Loucy (cell line): ENCODE data around the gene PPP4C.

Source experiments
- CTCF ChIP-seq: fragments of 200-600 bp; sonication (generic); conservative IDR thresholded peaks from 2 replicates; pipeline ENCODE4 v1.5.1; 2014; ENCODE audit warnings: mild to moderate bottlenecking, antibody characterized with exemption, low read length
- EZH2phosphoT487 ChIP-seq: fragments of 200-600 bp; IDR thresholded peaks from 2 replicates; pipeline ENCODE4 v1.6.1; 2018; ENCODE audit warnings: antibody characterized with exemption, mild to moderate bottlenecking, moderate library complexity, borderline replicate concordance

DNA sequence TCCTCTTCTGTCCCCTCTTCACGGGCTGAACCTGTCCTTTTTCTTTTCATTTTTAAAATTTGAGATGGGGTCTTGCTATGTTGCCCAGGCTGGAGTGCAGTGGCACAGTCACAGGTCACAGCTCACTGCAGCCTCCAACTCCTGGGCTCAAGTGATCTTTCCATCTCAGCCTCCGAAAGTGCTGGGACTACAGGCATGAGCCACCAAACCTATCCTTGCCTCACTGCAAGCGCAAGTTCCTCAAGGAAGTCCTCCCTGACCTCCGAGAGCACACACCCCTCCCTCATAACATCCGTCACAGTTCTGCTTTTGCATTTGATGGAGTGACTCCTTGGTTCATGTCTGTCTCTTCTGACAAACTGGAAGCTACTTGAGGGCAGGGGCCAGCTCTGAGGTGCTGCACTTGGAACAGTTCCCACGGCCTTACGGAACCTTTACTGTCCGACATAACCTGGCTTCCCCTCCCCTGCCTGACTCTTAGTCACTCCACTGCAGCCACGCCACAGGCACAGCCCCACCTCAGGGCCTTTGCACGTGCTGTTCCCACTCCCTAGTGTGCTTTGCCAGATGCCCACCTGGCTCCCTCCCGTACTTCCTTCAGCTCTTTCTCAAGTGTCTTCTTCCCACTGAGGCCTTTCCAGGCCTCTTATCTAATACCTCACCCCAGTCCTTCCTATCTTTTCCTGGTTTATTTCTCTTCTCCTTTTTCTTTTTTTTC lies 11.5 kb downstream of the PPP4C start:
- TF ChIP-seq CTCF (no peak), EZH2phosphoT487 (no peak)
